ENCODE data around the gene PVALEF. TPM values are rescaled to one million over a fixed set of nuclear protein-coding genes. Genes with fewer than 3 reads are reported as not detected.

Gene PVALEF
- polyA plus RNA-seq, 1 of the 3 experiments (the other 2 are of a cell fraction), result not detected

- TF ChIP-seq GATA2 (CRISPR knock-in tag; IDR thresholded peaks at IDR 0.05) (no peak), USF1 (IDR thresholded peaks at IDR 0.05; ENCODE audit: borderline replicate concordance, low read depth) (no peak), RCOR1 (IDR thresholded peaks at IDR 0.05; ENCODE audit: low read length) (no peak), SIN3A (IDR thresholded peaks at IDR 0.05; ENCODE audit: borderline replicate concordance, low read depth, low read length) (no peak), JUND (IDR thresholded peaks at IDR 0.05) (no peak), MXI1 (IDR thresholded peaks at IDR 0.05; ENCODE audit: low read depth, low read length) (no peak), TEAD4 (IDR thresholded peaks at IDR 0.05; ENCODE audit: borderline replicate concordance, insufficient read depth) (no peak), REST (IDR thresholded peaks at IDR 0.05; ENCODE audit: low read depth, low read length) (no peak), RFX5 (IDR thresholded peaks at IDR 0.05; ENCODE audit: low read length) (no peak), TCF12 (IDR thresholded peaks at IDR 0.05) (no peak), FOXM1 (IDR thresholded peaks at IDR 0.05; ENCODE audit: low read depth) (no peak), FOXJ3 (CRISPR knock-in tag; IDR thresholded peaks at IDR 0.05) (no peak), CTCF (IDR thresholded peaks at IDR 0.05) (no peak)
- peaks cover 0 to 3% of the 10 kb centered on the region in 2 experiments; a peak in 1 of 4 replicates for H3K4me1 ChIP-seq (ENCODE audit: control insufficient read depth in 1 of 2, insufficient read depth in 2 of 2, low read depth in 1 of 2, low read length in 1 of 2)
- H2AFZ ChIP-seq (ENCODE audit: low read depth), result no peak overlapping the region
- no peak overlapping the region for H3K9ac ChIP-seq
- no peaks in the 10 kb centered on the region for H3K79me2 ChIP-seq (ENCODE audit: insufficient read depth)
- no peaks in the 10 kb centered on the region for H3K9me3 ChIP-seq
- WGBS (ENCODE audit: low lambda C conversion rate), result 94% methylated on average over 35 of the region's 45 CpGs
- no peaks in the 10 kb centered on the region for H3K9me2 ChIP-seq
- H3K27ac ChIP-seq (ENCODE audit: low read depth in 2 of 2, low read length in 1 of 2), result no peak overlapping the region
- CTCF ChIA-PET, result interaction anchor here (0.8 to 14.7 kb wide), 6 partner anchors 9 to 95 kb away, joined by 3 to 147 read pairs (median 4); partner anchors contain the start of gene PVALEF
- no peaks in the 10 kb centered on the region for H3K27me3 ChIP-seq (ENCODE audit: insufficient read depth)
- no peaks in the 10 kb centered on the region; the same call in 1 of the 2 replicates for H4K20me1 ChIP-seq (ENCODE audit: insufficient read depth)
- H3F3A ChIP-seq (replicated peaks; ENCODE audit: insufficient read depth), result no peaks in the 10 kb centered on the region
- POLR2A ChIA-PET, result no interaction called here
- no peak overlapping the region for H3K4me2 ChIP-seq
- no peak overlapping the region for H3K4me3 ChIP-seq (ENCODE audit: low read depth in 2 of 2, low read length in 1 of 2)
- H3K36me3 ChIP-seq (replicated peaks in 1 of 2; ENCODE audit: control insufficient read depth in 1 of 2, insufficient read depth in 2 of 2, low read length in 1 of 2), result peaks cover 5 to 47% of the 10 kb centered on the region in 2 experiments
- DNase-seq, result no peak
Observed at GRCh38 chr17:81196505-81197408, 31.4 kb downstream of the PVALEF start.
